Stimulated activated naive CD8-positive, alpha-beta T cell treated with anti-CD3 and anti-CD28 coated beads, Interleukin-15, Interleukin-2, amounts not matched to agents 100 U/mL and 50 U/mL, for 24 hours (primary cell): Measurements from ENCODE around the gene TK1.
"Not testable (repeated sequence)": the region's sequence is repeated elsewhere in the genome, so short reads cannot be mapped to it uniquely, and the experiment has no call there.

Experiments
- ATAC-seq: fragments of 150-1000 bp; cut with Tn5 transposase; one replicate; pipeline ENCODE4 v1.10.0; 2021
- DNase-seq: peaks from one replicate; pipeline ENCODE4 v3.0.0; 2021

Gene TK1, protein sequence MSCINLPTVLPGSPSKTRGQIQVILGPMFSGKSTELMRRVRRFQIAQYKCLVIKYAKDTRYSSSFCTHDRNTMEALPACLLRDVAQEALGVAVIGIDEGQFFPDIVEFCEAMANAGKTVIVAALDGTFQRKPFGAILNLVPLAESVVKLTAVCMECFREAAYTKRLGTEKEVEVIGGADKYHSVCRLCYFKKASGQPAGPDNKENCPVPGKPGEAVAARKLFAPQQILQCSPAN

DNA sequence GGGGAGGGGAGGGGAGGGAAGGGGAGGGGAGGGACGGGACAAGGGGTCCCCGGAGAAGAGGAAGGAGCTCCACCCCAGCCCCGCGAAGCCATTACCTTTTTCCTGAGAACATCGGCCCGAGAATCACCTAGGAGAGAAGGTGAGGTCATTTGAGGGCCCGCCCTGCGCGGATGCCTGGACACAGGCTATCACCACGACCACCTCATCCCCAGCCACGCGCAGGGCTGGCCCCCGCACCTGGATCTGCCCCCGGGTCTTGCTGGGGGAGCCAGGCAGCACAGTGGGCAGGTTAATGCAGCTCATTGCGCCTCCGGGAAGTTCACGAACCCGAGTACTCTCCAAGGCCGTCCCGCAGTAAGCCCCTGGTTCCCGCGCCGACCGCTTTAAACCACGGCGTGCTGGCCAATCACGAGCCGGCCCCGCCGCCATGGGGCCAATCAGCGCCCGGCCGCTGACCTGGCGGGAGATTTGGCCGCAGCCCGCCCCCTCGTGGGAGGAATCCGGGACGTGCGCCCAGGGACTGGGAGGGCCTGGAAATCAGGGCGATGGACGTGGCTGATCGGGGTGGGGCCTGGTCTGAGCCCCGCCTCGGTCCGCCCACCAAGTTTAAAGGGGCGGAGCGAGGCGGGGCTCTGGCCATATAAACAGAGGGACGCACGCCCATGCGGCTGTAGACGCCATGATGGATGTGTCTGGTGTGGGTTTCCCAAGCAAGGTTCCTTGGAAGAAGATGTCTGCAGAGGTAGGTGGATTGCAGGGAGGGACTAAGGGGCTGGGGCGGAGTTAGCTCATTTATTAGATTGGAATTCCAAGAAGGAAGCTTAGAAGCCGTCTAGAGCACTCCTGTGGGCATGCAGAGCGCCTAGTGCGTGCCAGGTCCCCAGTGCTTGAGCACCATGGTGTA lies at the start of gene TK1, which contains the start of gene AFMID:
Gene TK1 (minus strand): TSS at position 361 of the 904 bp plus-strand sequence. CDS start 58 bp downstream, at position 303.
Gene AFMID (plus strand): TSS at position 671 of the 904 bp plus-strand sequence. CDS start 9 bp downstream, at position 680.
- DNase-seq = peak; percentile 99
- peak; percentile 98 for ATAC-seq

DNA sequence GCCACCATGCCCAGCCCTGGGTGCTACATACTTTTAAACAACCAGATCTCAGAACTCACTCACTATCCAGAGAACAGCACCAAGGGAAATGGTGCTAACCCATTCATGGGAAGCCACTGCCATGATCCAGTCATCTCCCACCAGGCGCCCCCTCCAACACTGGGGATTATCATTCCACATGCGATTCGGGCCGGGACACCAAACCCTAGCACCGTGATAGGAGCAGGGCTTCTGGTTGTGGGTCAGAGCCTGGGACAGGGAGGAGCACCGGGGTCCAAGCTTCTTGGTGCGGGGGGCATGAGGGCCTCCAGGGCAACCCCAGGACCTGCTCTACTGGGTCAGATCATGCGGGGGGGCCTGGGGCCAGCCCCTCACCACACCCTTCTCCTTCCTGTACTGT lies 49.0 kb upstream of the TK1 start:
- no peak for DNase-seq
- ATAC-seq = no peak

DNA sequence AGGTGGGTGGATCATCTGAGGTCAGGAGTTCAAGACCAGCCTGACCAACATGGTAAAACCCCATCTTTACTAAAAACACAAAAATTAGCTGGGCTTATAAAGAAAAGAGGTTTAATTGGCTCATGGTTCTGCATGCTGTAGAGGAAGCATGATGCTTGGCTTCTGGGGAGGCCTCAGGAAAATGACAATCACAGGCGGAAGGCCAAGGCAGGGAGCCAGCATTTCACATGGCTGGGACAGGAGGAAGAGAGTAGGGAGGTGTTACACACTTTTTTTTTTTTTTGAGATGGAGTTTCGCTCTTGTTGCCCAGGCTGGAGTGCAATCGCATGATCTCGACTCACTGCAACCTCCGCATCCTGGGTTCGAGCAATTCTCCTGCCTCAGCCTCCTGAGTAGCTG lies 48.2 kb upstream of the TK1 start:
- ATAC-seq, DNase-seq: not testable (repeated sequence)

DNA sequence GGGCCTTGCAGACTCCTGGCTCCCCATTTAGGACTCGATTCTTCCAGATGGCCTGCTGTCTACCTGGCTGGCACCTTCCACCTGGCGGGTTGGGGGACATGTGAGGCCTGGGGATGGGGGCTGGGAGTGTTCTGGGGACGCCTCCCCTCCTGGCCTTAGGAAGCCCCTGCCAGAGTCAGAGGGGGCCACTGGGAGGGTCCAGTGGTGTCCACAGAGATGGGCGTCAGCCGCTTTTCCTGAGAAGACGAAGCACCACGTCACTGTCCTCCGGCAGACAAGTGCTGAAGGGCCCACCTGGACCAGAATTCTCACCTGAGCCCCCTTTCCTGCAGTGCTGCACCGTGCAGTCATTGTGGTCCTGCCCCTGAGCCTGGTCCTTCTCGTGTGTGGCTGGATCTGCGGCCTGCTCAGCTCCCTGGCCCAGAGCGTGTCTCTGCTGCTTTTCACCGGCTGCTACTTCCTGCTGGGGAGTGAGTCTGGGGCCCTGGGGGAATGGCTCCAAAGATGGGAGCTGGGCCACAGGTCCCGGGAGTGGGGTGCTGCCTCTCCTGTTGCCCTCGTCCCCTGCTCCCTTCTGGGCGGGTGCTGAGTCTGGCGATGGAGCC lies 47.5 kb upstream of the TK1 start:
- ATAC-seq (no peak), DNase-seq (no peak)

DNA sequence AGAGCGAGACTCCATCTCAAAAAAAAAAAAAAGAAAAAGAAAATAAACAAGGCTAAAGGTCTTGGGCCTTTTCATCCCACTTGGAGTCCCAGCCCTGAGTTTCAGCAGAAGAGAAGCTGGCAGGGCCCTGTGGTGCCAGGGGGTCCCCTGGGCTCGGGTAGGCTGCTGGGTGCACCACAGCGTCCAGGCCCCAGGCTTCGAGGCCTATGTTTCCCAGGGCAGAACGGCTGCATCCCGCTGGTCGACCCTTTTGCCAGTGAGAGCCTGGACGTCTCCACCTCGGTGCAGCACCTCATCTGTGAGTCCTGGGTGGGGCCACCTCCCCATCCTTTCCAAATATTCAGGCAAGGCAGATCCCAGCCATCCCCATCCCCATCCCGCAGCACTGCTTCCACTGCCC lies 46.8 kb upstream of the TK1 start:
- DNase-seq (no peak), ATAC-seq (no peak)

DNA sequence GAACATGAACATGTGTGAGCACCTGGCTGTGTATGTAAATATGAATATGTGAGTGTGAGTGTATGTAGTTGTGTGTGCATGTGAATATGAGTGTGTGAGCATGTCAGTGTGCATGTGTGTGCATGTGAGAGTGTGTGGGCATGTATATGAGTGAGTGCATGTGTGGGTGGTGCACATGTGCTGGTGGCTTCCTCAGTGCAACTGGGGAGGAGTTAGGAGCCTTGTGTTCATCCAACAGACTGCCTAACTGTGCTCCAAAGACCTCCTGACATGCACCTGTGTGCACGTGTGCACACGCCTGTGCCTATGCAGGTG lies 46.0 kb upstream of the TK1 start:
- ATAC-seq = no peak
- DNase-seq = no peak

DNA sequence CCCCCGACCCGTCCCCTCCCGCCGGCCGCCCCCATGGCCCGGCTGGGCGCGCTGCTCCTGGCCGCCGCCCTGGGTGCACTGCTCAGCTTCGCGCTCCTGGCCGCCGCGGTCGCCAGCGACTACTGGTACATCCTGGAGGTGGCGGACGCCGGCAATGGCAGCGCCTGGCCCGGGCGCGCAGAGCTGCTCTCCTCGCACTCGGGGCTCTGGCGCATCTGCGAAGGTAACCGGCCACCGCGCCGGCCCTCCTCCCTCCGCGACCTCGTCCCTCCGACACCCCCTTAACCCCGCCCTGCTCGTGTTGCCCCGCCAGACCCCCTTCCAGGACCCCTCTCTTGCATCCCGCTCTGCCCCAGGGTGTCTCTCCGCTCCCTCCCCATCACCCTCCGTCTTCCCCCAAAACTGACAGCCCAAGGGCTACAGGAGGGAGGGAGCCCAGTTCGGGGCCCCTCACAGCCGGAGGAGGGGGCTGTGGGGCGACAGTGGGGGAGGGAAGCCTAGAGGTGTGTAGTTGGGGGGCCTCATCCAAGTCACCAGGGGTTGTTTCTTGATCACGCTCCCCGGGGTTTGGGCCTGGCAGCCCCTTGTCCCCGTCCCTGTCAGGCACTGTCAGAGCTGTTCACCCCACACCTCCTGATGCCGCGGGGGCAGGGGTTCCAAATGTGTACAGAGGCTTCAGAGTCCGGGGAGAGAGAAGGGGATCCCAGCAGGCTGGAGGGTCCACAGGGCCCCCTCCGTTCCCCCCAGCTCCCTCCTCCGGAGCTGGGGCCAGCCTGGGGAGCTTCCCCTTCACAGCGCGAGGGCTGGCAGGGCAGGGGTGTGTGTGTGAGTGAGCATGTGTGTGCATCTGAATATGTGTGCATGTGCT lies 45.4 kb upstream of the TK1 start:
- DNase-seq (peak; percentile 35), ATAC-seq (peak; percentile 41)

DNA sequence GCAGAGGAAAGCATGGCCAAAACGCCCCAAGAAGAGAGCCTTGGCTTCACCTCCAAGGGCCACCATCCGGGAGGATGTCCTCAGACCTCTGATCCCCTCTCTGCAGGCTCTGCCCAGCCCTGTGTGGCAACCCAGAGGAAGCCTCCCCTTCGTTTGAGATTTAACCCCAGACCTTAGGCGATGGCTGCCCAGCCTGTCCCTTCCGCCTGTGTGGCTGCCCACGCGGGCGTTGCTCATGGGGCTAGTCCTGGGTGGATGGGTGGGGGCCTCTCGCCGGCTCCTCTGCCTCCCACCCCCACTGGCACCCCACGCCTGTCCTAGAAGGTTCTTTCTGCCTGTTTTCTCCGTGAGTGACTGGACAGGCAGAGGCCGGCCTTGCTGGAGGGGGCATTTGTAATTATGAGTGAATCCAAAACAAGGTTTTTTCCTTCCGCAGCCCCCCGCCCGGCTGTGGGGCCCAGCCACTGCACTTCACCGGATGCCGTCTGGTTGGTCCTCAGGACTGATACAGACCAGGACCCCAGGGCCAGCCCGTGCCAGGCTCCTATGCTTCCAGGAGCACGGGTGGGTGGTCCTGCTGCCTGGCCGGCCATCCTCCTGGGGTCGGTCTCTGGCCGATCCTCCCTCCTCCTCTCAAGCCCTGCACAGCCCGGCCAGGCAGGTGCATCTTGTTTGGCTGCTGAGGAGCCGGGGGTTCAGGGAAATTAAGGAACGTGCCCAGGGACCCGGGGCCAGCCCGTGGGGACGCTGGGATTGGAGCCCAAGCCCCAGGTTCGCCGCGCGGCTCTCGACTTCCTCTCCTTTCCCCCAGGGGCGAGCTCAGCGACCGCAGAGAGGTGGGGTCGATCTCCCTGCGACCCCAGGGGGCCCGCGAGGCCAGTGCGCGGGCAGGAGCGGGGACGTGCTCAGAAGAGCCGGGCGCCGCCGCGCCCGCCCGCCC lies 44.4 kb upstream of the TK1 start, which contains the start of gene TMEM235:
Gene TMEM235 (plus strand): TSS at position 636 of the 940 bp plus-strand sequence. CDS start 393 bp downstream, outside the sequence.
- no peak for DNase-seq

DNA sequence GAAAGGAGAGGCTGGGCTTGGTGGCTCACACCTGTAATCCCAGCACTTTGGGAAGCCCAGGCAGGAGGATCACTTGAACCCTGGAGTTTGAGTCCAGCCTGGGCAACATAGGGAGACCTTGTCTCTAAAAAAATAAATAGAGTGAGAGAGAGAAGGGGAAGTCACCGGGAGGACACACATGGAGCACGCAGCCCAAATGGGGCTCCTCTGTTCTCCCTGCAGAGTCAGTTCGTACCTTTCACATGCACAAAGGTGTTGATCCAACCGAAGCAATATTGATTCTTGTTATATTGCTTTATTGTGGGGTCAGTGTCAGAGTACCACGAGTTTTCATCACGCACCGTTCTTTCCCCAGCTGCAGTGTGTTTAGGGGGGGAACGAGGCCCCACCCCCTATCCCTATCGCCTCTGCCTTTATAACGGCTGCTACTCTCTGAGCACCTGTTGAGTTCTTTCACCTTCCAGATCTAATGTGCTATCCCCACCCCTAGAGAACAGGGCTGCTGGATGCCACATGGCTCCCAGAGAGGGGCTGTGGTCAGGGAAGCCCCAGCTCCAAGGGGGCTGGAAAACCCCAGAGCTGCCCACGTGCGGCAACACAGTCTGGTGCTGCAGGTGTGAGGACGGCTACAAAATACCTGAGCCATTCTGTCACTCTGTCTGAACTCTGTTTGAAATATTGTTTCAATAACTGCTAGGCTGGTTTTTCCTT lies 43.6 kb upstream of the TK1 start:
- no peak for DNase-seq
- ATAC-seq = no peak

More for the DNA sequence above, 44.4 kb upstream of the TK1 start, which contains the start of gene TMEM235:
- ATAC-seq = no peak

DNA sequence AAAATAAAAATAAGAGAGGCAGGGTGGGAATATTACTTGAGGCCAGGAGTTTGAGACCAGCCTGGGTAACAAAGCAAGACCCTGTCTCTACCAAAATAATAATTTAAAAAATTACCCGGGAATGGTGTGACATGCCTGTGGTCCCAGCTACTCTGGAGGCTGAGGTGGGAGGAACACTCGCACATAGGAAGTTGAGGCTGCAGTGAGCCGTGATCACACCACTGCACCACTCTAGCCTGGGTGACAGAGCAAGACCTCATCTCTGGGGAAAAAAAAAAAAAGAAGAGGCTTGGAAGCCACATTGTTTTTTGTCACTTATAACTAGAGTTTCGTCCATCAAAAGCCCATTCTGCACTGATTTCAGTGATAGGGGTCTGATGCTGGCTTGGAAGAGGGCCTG lies 41.3 kb upstream of the TK1 start:
- no peak for ATAC-seq
- DNase-seq = no peak

DNA sequence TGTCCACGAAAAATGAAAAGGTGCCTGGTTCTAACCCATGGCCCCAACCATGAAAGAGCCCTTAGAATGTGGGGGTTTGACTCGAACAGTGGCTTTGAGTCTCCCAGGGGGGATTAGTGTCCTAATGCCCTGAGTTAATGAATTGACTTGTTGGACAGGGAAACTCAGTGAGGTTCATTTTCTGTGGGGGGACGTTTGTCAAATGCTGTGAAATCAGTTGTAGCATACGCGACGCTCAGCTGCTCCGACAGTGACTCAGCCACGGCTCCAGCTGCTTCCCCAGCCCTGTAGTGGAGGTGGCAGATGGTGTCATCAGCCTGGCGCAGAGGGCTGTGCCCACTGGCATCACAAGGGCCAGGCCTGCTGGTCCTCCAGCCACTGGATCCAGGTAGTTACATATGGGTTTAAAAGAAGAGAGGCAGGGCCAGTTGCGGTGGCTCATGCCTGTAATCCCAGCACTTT lies 40.6 kb upstream of the TK1 start:
- ATAC-seq (no peak), DNase-seq (no peak)

DNA sequence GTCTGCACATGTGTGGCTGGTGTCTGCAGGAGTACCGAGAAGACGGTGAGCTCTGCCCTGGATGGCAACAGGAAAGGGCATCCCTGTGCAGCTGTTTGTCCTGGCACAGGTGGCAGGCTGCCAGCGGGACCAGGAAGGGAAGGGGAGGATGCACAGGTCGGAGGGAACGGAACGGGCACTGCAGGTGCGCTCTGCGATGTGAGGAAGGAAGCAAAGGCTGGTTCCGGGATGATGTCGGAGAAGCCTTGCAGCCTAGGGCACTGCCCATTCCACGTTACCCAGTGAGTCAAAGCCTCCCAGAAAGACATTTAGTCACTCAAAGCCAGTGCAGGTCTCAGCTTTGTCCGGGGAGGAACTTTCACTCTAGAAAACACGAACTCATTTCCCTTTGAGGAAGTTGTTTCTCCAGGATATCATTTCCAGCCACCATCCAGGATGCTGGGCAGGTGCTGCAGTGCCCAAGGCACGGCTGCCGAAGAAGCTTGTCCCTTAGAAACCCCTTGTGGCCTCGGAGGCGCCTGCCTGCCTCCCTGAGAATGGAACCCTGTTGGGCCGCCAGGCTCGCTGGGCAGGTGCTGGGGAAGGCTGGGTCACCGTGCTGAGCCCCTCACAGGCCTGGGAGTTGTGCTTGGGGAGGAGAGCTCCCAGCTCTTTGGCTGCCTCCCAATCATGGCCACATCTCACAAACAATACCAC lies 40.1 kb upstream of the TK1 start:
- no peak for ATAC-seq

DNA sequence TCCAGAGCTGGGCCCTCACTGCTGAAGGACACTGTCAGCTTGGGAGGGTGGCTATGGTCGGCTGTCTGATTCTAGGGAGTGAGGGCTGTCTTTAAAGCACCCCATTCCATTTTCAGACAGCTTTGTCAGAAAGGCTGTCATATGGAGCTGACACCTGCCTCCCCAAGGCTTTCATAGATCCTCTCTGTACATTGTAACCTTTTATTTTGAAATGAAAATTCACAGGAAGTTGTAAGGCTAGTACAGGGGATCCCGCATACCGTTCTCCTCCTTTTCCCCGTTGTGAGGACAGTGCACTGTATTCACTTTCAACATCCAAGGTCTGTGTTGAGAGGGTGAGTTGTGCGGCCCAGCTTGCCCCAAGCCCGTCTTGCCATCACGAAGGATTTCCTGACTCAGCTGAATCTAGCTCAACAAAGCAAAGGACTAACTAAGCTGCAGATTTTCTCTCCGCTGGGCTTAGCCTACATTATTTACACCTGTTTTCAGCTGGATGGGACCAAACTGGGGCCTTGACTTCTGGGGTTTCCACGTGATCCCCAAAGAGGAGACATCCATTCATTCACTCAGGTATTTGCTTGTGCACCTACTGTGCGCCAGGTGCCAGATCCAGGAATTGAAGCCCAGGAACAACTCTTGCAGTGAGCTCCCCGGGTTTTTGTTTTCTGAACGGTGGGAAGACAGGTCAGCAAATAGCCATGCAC lies 39.4 kb upstream of the TK1 start:
- ATAC-seq (no peak), DNase-seq (no peak)

More for the DNA sequence above, 40.1 kb upstream of the TK1 start:
- DNase-seq = no peak

DNA sequence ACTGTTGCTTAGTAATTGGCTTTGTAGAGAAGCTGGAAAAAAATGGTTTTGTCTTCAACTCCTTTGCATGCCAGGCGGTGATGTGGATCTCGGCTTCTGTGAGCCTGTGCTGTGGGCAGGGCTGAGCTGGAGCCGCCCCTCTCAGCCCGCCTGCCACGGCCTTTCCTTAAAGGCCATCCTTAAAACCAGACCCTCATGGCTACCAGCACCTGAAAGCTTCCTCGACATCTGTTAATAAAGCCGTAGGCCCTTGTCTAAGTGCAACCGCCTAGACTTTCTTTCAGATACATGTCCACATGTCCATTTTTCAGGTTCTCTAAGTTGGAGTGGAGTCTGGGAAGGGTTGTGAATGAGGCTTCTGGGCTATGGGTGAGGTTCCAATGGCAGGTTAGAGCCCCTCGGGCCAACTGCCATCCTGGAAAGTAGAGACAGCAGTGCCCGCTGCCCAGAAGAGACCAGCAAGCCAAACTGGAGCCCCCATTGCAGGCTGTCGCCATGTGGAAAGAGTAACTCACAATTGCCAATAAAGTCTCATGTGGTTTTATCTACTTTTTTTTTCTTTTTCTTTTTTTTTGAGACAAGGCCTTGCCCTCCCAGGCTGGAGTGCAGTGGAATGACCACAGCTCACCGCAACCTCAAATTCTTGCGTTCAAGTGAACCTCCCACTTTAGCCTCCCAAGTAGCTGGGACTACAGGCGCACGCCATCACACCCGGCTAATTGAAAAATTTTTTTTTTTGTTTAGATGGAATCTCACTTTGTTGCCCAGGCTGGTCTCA lies 38.4 kb upstream of the TK1 start:
- no peak for ATAC-seq
- DNase-seq = no peak

DNA sequence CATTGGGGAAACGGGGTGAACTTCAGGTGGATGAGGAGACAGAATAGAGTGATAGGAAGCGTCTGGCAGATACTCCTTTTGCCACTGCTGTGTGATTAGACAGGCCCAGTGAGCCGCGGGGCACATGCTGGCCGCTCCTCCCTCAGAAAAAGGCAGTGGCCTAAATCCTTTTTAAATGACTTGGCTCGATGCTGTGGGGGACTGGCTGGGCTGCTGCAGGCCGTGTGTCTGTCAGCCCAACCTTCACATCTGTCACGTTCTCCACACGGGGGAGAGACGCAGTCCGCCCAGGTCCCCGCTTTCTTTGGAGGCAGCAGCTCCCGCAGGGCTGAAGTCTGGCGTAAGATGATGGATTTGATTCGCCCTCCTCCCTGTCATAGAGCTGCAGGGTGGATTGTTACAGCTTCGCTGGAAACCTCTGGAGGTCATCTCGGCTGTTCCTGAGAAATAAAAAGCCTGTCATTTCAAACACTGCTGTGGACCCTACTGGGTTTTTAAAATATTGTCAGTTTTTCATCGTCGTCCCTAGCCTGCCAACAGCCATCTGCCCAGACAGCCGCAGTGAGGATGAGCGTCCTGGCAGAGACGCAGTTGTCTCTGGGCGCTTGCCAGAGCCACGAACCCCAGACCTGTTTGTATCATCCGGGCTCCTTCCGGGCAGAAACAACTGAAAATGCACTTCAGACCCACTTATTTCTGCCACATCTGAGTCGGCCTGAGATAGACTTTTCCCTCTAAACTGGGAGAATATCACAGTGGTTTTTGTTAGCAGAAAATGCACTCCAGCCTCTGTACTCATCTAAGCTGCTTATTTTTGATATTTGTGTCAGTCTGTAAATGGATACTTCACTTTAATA lies 37.6 kb upstream of the TK1 start:
- no peak for DNase-seq
- no peak for ATAC-seq

DNA sequence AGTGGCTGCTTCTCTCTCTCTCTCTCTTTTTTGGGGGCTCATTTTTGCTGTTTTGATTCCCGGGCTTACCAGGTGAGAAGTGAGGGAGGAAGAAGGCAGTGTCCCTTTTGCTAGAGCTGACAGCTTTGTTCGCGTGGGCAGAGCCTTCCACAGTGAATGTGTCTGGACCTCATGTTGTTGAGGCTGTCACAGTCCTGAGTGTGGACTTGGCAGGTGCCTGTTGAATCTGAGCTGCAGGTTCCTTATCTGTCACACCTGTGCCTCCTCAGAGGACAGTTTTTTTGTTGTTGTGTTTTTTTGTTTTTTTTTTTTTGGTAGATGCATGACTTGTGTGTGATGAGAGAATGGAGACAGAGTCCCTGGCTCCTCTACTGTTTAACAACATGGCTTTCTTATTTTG lies 36.9 kb upstream of the TK1 start:
- DNase-seq = no peak
- no peak for ATAC-seq

DNA sequence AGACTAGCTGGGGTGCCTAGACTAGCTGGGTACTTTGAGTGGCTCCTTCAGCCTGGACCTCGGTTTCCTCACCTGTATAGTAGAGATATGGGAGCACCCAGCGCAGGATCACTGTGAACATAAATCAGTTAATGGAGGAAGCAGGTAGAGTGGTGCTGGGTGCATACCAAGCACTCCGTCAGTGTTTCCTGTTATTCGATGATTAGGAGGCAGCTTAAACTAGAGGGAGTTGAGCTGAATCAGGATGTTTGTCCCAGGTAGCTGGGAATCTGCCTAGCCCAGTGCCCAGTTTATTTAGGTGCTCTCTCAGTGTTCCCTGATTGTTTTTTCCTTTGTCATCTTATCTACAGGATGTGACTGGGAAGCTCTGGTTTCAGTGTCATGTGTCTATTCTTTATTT lies 36.2 kb upstream of the TK1 start:
- DNase-seq (no peak), ATAC-seq (no peak)
